OCI-LY3 (cell line): ENCODE results near the gene FHOD1.
A peak's percentile ranks its signal among the peaks of the same experiment; 100 is the strongest.

Source experiments
- EZH2phosphoT487 ChIP-seq: fragments of 200-600 bp; shearing (Covaris generic); IDR thresholded peaks from 2 replicates; pipeline ENCODE4 v1.6.1; 2018; ENCODE audit warnings: antibody characterized with exemption, mixed run types, low read depth
- TF ChIP-seq, protein P1 (sequence below): fragments of 200-600, 300-600 bp; sonication (generic); IDR thresholded peaks from 2 replicates; pipeline ENCODE4 v1.5.1; 2014; ENCODE audit warnings: antibody characterized with exemption, low read length, low read depth

DNA sequence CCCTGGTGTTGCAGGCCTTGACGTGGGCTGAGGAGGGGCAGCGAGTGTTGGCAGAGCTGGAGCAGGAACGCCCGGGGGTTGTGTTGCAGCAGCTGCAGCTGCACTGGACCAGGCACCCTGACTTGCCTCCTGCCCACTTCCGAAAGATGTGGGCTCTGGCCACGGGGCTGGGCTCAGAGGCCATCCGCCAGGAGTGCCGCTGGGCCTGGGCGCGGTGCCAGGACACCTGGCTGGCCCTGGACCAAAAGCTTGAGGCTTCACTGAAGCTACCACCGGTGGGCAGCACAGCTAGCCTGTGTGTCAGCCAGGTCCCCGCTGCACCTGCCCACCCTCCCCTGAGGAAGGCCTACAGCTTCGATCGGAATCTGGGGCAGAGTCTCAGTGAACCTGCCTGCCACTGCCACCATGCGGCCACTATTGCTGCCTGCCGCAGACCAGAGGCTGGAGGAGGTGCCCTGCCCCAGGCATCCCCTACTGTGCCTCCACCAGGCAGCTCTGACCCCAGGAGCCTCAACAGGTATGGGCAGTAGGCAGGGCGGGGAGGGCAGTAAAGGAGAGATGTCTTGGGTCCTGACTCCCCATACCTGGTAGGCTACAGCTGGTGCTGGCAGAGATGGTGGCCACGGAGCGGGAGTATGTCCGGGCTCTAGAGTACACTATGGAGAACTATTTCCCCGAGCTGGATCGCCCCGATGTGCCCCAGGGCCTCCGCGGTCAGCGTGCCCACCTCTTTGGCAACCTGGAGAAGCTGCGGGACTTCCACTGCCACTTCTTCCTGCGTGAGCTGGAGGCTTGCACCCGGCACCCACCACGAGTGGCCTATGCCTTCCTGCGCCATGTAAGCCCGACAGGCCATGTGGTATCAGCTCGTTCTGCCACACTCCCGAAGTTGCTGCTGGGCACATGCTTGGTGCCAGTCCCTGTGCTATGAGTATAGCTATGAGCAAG is 37.7 kb upstream of the FHOD1 start:
- TF ChIP-seq, protein P1, sequence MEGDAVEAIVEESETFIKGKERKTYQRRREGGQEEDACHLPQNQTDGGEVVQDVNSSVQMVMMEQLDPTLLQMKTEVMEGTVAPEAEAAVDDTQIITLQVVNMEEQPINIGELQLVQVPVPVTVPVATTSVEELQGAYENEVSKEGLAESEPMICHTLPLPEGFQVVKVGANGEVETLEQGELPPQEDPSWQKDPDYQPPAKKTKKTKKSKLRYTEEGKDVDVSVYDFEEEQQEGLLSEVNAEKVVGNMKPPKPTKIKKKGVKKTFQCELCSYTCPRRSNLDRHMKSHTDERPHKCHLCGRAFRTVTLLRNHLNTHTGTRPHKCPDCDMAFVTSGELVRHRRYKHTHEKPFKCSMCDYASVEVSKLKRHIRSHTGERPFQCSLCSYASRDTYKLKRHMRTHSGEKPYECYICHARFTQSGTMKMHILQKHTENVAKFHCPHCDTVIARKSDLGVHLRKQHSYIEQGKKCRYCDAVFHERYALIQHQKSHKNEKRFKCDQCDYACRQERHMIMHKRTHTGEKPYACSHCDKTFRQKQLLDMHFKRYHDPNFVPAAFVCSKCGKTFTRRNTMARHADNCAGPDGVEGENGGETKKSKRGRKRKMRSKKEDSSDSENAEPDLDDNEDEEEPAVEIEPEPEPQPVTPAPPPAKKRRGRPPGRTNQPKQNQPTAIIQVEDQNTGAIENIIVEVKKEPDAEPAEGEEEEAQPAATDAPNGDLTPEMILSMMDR = peak; percentile 38
- no peak for TF ChIP-seq EZH2phosphoT487
